IPS DF 19.7 (cell line): Measurements from ENCODE around the gene P2RY6.
"Not testable (repeated sequence)": the region's sequence is repeated elsewhere in the genome, so short reads cannot be mapped to it uniquely, and the experiment has no call there.

ENCODE experiments used
- DNase-seq: peaks from one replicate; pipeline ENCODE4 v3.0.0-alpha.2; 2013; ENCODE audit warnings: low read depth, low spot score

P2RY6 gene

DNA sequence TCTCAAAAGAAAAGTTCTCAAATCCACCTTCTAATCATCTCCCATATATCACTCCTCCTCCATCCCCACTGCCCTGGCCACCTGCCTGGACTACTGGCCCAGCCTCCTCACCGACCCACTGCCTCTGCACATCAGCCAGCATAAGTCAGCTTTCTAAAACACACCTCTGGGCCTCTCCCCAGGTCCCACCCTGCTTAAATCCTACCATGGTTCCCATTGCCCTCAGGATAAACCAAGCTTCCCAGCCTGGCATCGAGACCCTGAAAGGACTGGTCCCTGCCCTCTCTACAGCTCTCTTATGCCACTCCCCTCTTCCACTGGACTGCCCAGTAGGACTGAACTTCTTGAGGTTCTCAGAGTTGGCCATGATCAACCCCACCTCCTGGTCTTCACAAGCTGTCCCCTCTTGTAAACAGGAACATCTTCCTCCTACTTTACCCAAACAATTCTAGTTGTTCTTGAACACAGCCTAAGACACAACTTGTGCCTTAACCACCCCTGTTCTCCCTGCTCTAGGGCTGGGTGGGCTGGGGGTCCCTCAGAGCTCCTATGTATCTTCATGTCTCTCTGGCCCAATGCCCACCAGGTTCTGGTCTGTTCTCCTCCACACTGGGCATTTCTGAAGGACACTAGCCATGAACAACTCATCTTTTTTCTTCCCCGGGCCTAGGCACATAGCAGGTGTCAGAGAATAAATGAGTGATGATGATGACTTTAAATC is 12.6 kb upstream of the P2RY6 start:
- no peak for DNase-seq

DNA sequence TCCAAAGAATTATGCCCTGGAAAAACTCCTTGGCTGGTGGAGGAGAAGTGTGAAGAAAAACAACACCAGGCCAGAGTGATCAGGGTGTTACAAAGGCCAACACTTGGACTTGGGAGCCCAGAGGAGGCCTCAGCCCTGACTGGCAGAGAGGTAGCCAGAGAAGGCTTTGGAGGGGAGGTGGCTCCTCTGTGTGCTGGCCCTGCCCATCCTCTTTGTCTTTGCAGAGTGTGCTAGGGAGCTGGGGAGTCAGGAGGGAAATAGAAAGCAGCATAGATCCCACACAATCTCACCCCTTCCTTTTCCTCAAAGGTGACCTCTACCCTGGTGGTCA is 12.0 kb upstream of the P2RY6 start:
- no peak for DNase-seq

DNA sequence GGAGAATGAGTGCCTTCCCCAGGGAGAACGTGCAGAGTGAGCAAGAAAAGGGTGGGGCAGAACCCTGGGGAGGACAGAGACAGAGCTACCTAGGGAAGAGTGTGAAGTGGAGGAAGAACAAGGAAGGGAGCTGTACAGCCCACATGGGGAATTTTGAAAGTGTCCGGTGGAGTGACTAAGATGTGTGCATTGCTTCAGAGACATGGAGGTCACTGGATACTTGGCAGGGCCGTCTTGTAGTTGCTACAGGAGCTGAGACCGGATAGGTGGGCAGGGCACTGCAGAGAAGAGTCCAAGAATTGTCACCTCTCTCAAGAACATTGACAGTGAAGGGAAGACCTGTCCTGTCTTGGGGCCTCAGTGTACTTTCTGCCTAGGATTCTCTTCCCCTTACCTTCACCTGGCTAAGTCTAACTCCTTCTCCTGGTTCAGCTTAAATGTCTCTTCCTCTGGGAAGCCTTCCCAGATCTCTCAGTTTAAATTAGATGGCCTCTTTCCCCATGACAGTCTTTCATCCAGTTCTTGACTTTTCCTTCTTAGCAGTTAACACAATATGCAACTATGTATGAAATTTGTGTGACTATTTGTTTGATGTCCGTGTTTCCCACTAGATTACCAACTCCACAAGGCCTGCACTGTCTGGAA is 9.2 kb upstream of the P2RY6 start:
- no peak for DNase-seq

DNA sequence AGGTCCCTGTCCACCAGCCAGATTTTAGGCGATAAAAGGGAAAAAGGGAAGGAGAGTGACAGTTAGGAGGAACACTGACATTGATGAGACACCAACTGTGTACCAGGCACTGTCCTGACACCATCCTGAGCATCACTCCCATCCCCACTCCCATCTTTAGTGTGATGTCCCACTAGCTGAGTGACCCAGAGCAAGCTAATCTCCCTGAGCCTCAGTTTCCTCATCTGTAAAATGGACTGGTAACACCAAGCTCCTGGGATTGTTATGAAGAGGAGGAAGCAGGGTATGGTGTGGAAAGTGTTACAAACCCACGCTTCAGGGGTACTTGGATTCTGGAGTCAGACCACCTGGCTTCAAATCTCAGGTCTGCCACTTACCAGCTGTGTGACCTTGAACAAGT is 8.5 kb upstream of the P2RY6 start:
- DNase-seq, result no peak

DNA sequence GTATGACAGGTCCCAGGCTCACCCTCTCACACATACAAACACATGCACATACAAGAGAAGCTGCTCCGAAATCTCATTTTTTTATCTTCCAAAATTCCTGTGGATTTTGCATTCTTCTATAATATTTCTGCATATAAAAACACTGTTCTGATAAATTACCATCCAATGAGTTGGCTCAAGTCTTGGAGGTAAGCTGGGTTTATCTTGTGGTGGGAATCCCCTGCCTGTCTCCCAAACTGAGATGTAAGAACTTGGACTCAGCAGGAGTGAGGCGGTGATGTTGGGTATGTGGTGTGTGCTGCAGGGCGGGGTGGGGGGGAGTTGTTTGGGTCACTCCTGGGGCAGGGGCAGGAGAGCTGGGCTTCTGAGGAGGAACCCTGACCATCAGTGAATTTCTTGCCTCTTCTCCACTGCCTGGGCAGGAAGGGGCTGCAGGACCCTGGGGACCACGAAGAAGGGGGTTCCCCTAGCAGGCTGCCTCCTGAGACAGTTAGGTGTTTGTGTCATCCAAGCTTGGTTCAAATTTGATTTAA is 6.8 kb upstream of the P2RY6 start:
- DNase-seq, result no peak

DNA sequence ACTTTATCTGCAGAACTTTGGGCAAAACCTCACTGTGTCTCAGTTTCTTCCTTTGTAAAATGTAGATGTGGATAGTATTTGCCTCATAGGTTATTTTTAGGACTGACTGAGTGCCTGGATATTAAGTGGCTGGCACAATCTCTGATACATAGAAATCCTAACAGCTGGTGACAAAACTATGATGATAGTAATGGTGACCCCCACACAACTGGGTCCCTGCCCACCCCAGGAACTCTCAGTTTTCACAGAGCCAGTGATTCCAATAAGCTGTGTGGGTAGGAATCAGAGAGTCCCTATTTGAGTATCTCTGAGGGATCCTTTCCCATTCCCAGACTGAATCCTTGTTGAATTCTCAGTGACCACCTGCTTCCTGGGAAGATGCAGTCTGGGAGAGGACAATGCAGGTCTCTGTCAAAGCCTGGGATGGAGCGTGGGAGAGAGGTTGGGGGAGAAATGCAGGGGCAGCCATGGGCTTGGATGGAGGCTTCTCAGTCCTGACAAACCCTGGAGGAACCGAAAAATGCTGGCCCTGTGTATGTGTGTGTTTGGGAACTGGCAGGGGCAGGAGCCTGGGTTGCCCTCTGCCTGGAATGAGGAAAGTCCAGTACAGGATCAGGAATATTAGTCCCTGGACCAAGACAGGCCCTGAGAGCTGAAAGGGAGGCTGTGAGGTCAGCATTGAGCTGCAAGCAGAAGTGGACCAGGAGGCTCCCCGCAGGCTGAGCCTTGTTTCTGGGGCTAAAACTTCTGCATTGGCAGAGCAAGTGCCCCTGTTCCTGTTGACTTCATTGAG is 6.1 kb upstream of the P2RY6 start:
- no peak for DNase-seq

DNA sequence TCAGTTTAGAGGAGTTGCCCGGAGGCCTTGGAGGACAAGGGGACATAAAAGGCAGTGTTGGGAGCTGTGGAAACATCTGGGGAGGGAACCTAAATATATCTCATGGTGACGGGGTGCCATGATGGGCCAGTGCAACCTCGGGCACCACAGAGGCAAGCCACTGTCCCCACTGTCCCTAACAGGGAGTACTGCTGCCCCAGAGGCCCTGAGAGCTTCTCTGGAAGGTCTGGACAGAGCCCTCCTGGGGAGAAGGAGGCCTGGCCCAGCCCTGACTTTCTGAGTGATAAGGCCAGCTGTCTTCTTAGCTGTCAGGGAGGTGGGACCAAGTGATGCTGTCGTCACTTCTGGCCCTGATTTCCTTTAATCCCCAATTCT is 5.5 kb upstream of the P2RY6 start:
- DNase-seq, result no peak

DNA sequence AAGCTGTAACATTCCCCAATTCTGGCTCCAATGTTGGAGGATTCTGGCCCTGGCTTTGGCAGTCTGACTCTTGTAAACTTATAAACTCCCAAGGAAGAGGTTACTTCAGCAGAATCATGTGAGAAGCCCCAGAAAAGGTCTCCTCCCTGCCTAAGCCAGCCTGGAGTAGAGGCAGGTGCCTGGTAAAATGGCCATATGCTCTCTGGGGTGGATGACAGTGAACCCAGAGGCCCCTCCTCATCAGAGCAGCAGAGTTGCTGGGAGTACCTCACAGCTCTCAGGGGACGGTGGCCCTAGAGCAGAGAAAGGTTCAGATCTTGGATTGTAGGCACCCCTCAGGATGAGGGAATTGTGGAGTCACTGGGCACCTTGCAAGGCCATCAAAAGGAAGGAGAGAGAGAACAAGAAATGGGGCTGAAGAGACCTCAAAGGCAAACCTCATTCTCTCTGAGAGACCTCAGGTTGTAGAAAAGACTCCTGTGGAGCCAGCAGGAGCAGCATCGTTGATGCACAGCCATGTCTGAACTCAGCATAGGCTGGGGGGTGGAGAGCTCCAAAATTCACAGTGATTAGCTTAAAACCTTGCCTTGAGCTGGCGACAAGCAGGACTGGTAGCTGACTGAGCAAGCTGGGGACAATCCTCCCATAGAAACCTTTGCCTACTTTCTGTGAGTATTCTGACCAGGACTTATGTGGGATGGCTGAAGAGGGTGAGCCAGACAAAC is 4.9 kb upstream of the P2RY6 start:
- DNase-seq, result no peak

DNA sequence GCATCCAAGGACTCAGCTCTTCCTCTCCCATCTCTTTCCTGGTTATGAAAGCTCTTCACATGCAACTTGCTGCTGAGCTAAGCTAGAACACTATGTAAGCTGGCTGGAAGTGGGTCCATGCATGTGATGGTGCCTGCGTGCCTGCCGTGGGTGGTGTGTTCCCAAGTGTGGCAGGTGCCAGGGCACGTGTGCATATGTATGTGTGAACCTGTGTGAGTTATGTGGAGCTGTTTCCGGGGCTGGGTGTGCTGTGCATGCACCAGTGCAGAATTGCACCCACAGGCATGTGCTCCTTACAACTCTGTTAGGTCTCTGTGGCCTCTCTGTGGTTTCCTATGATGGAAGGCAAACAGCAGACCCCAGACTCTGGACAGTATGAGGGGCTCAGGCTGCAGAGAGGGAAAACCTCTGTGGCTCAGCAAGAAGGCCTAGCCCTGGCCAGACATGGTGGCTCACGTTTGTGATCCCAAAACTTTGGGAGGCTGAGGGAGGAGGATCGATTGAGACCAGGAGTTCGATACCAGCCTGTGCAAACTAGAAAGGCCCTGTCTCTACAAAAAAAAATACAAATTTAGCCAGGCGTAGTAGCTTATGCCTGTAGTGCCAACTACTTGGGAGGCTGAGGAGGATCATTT is 4.1 kb upstream of the P2RY6 start:
- no peak for DNase-seq

DNA sequence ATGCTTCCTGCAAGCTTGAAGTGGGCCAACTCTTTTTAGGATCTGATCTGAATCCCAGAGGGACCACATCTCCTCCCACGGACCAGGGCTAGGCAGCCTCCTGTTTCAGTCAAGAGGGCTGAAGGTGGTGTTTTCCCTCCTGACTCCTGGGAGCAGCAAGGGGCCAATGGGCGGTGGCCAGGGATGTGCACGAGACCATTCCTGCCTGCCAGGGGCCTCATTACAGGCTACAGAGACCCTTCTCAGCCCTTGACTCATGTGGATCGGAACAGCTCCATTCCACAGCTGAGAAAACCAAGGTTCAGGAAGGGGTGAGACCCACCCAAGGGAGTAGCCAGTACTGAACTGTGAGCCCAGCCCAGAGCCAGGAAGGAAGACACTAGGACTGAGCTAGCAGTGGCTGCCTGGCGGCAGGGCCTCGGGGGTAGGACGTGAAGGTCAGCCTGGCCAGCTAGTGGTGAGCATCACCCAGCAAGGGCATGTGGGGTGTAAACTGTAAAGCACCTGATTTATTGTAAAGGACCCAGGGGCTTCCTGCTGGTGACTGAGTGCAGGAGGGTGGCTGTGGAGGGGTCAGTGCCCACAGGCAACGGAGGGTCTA is 3.4 kb upstream of the P2RY6 start:
- no peak for DNase-seq

DNA sequence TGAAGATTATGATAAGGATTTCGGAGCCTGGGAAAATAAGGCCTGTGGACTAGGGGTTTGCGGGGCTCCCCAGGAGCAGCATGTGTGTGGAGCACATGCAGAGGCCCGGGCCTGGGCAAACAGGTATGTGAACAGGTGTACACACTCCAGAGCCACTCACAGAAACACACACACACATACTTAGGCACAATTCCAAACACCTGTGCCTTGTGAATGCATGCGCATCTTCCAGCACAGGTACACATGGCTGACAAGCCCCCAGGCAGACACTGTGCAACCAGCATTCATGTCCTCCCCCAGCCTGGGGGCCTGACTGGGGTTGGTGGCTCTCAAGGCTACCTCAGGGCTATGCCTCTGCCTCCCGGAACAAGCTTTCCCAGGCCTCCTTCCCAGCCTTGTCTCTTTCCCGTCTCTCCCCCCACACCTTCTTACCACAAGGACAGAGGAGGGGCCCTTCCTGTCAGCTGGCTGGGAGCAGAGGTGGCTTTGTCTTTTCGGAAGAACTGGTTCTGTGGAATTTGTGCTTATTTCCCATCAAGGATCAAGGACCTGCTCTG is 2.6 kb upstream of the P2RY6 start:
- no peak for DNase-seq

DNA sequence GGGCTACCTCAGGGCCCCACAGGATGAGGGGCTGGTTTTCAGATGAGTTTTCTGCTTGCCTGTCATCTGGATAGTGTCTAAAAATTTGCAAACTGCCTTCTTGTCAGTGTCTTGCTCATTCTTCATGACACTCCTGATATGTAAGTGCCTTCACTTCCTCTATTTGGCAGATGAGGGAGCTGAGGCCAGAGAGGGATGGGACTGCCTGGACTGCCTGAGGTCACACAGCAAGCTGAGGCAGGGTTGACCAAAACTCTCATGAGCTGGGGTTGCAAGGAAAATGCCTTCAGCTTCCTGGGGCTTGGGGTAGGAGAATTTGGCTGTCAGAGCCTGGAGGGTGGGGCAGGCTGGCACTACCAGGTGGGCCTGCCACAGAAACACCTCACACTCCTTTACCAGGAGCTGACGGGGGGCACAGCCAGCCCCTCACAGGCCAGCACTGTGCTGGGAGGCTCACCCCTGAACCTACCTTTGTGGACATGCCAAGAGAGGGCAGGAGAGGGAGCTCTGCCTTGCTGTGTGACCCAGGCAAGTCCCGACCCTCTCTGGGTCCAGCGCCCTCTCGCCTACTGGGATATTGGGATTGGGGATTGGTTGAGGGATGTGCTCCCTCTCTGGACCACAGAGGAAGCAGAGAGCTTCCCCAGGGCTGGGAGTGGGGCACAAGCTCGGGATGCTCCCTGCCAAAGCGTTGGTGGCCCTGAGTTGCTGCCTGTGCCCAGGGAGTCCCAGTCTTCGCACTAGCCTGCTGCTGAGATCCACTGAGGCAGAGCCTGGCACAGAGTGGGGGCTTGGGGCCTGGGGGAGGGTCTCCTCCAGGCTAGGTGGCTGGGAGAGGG is 1.9 kb upstream of the P2RY6 start:
- DNase-seq, result no peak

DNA sequence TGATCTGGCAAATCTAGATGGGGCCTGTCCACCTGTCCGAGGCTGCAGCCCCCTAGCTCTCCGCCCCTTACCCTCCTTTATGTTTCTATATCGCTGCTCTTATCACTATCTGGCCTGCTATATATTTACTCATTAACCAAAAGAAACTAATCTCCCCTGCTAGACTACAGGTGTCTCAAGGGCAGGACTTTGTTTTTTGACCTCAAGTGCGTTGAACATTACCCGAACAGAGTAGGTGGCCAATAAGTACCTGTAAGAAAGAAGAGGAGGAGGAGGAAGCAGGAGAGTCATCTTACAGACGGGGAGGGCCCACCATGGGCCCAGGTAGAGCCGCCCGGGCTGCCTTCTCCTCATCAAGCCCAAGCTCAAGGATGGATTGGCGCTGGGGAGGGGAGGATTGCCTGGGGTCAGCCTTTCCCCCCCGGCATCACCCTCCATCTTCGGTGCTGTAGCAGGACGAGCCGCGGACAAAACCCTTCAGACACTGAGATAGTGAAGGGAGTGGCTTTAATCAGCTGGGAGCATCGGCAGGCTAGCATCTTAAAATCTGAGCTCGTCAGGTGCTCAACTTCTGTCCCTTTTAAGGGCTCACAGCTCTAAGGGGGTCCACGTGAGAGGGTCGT is 1.2 kb upstream of the P2RY6 start:
- no peak for DNase-seq

DNA sequence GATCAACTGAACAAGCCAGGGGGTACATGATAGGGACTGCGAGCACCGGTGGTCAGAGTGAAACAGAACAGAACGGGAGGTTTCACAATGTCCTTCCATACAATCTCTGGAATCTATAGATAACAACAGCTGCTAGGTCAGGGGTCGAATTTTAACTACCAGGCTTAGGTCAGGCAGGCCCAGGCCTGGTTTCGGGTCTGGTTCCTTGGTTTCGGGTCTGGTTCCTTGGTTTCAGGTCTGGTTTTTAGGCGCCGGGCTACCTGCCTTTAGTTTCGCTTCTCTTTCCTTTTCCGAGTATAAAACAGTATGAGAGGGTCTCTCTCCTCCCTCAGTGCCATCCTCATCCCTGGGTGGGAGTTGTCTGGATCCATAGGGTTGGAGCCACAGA is 666 bp upstream of the P2RY6 start:
- DNase-seq, result not testable (repeated sequence)

DNA sequence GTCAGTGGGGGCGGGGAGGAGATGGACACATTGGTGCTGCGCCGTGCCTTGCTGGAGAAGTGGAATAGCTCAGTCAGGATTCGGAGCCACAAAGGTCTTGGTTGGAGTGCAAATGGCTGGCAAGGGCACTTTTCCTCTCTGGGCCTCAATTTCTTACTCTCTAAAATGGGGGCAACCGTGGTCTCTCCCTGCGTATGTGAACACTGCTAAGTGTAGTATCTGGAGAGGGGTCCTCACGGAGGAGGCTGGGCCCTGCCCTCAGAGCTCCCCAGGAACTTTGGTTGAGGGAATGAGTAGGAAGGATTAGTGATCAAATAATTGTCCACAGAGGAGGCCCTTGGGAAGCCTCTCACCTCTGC is 521 bp downstream of the P2RY6 start:
- no peak for DNase-seq

DNA sequence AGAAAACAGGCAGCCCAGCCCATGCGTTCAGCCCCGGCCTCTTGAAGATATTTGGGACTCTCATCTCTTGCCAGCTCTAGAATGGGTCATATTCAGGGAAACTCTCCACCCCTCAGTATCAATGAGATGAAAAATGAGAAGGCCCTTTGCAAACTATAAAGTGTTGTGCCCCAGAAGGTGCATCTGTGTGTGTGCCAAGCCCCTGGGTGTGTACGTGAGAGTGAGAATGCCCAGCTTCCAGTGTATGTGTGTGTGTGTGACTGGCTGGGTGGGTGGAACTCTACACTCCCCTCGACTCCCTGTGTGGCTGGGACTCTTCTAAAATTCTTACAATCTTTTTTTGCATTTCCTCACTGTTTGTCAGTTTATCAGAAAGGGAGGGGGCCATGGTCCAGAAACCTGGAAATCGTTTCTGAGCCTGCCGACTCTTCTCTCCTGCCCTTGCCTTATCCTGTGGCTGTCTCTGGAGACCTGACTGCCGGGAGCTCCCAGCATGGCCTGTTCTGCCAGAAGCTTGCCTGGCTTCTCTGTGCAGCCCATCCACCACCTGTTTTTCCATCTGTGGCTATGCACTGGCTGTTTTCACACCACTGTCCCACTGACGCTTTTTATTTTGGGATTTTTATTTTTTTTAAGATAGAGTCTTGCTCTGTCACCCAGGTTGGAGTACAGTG is 1.2 kb downstream of the P2RY6 start:
- DNase-seq, result no peak

DNA sequence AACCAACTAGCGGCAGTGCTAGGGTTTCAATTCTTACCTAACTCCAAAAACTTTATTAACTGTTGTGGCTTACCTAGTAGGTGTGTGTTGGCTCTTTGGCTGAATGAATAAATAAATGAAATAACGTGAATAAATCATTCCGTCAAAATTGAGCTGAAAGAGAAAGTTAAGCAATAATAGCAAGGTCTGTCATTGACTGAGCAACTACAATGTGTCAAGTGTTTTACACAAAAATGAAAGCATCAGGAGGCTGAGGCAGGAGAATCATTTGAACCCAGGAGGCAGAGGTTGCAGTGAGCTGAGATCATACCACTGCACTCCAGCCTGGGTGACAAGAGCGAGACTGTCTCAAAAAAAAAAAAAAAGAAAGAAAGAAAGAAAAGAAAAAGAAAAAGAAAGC is 2.1 kb downstream of the P2RY6 start:
- not testable (repeated sequence) for DNase-seq

DNA sequence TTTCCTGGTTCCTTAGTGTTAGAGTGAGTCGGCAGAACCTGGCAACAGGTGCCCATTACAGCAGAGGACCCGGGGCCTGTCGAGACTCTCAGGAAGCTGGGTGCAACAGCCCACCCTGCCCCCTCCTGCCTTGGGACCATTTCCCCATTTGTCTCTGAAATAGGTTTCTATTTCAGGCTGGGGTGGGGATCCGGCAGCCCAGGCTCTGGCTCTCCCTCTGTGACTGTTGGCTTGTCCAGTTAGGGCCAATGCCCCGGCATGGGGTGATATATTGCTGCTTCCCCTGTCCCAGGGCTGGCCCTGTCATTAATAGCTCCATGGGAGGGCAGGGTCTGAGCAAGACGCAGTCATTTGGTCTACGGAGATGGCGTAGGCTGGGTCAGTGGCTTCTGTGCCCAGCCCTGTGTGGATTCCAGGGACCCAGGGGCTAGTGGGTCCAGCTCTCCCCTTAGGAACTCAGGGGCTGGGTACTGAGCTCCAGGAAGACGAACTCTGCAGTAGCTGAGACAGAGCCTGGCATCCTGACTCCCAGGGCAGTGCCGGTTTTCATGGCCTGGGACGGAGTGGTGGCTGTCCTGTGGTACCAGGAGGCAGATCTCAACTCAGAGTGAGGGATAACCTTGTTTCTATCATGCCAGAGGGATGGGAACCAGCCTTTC is 2.7 kb downstream of the P2RY6 start:
- no peak for DNase-seq

DNA sequence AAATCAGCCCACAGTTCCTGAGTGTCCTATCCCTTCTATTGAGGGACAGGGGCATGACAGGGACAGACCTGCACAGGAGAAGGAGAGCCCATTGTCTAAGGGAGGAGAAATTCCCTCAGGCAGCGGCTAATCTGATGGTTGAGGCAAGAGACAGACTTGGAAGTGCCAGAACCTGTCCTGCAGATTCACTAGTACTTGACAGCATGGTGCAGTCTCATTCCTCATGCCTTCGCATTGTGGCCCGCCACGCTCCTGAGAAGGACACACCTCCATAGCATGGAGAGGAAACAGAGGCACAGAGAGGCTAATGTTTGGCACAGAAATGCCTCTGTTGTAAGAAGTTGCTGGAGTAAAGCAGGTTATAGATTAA is 3.2 kb downstream of the P2RY6 start:
- no peak for DNase-seq
